Skeletal muscle satellite cell (primary cell): ENCODE data around the gene NTHL1.
"Not testable (repeated sequence)": the region's sequence is repeated elsewhere in the genome, so short reads cannot be mapped to it uniquely, and the experiment has no call there.

Experiments
- H3K27me3 ChIP-seq: 2 replicates; pipeline ENCODE4 v1.7.0; 2013; ENCODE audit warnings: low read length; ENCODE audit not compliant: control insufficient read depth, insufficient read depth
- H3K36me3 ChIP-seq: 2 replicates; pipeline ENCODE4 v1.7.0; 2013; ENCODE audit warnings: mild to moderate bottlenecking, control low read depth, low read length; ENCODE audit not compliant: insufficient read depth
- H3K4me1 ChIP-seq: 2 replicates; pipeline ENCODE4 v1.7.0; 2013; ENCODE audit warnings: low read length; ENCODE audit not compliant: control insufficient read depth, insufficient read depth
- H3K4me2 ChIP-seq: 2 replicates; pipeline ENCODE4 v1.7.0; 2013; ENCODE audit warnings: mild to moderate bottlenecking, low read length
- H3K4me3 ChIP-seq: 2 replicates; pipeline ENCODE4 v1.7.0; 2013; ENCODE audit warnings: low read length
- H3K9ac ChIP-seq: 2 replicates; pipeline ENCODE4 v1.7.0; 2013; ENCODE audit warnings: mild to moderate bottlenecking, low read depth, low read length, moderate library complexity
- H3K9me3 ChIP-seq: replicated peaks from 2 replicates; pipeline ENCODE4 v1.7.0; 2013; ENCODE audit warnings: mild to moderate bottlenecking, control low read depth, low read length

NTHL1 gene

GRCh38 chr16:2037115-2037514 lies 10.5 kb downstream of the NTHL1 start:
- Histone ChIP-seq H3K4me3 (no peak overlapping the region), H3K9me3 (no peaks in the 10 kb centered on the region), H3K4me1 (peaks cover 83% of the 10 kb centered on the region), H3K4me2 (no peak overlapping the region), H3K9ac (no peak overlapping the region), H3K36me3 (peaks cover 24% of the 10 kb centered on the region), H3K27me3 (no peaks in the 10 kb centered on the region)

- H3K27me3 ChIP-seq: no peaks in the 10 kb centered on the region
- H3K36me3 ChIP-seq: peaks cover 24% of the 10 kb centered on the region
- no peaks in the 10 kb centered on the region for H3K9me3 ChIP-seq
- H3K4me3 ChIP-seq: peak overlapping the region; percentile 65
- H3K4me2 ChIP-seq: peak overlapping the region; percentile 91
- peak overlapping the region; percentile 74 for H3K9ac ChIP-seq
- peaks cover 79% of the 10 kb centered on the region for H3K4me1 ChIP-seq
Measured at GRCh38 chr16:2036200-2036966, 11.3 kb downstream of the NTHL1 start.

- Histone ChIP-seq H3K4me1 (peaks cover 71% of the 10 kb centered on the region), H3K4me3 (peak overlapping the region; percentile 65), H3K9ac (peak overlapping the region; percentile 74), H3K4me2 (peak overlapping the region; percentile 91), H3K9me3 (no peaks in the 10 kb centered on the region), H3K27me3 (no peaks in the 10 kb centered on the region), H3K36me3 (peaks cover 24% of the 10 kb centered on the region)
Measured at GRCh38 chr16:2035431-2036199, 12.0 kb downstream of the NTHL1 start.

- Histone ChIP-seq H3K36me3 (peaks cover 28% of the 10 kb centered on the region), H3K9ac (peak overlapping the region; percentile 74), H3K4me3 (peak overlapping the region; percentile 65), H3K4me2 (peak overlapping the region; percentile 91), H3K4me1 (peaks cover 63% of the 10 kb centered on the region), H3K9me3 (no peaks in the 10 kb centered on the region), H3K27me3 (no peaks in the 10 kb centered on the region)
Measured at GRCh38 chr16:2034696-2035430, 12.8 kb downstream of the NTHL1 start.

GRCh38 chr16:2033909-2034695 lies 13.5 kb downstream of the NTHL1 start:
- Histone ChIP-seq H3K4me3 (peak overlapping the region; percentile 72), H3K4me2 (peak overlapping the region; percentile 93), H3K4me1 (peaks cover 56% of the 10 kb centered on the region), H3K9ac (peak overlapping the region; percentile 82), H3K36me3 (peaks cover 25% of the 10 kb centered on the region)
- H3K9me3 ChIP-seq, H3K27me3 ChIP-seq: not testable (repeated sequence)

- Histone ChIP-seq H3K9me3 (no peaks in the 10 kb centered on the region), H3K9ac (peak overlapping the region; percentile 82), H3K36me3 (peaks cover 19% of the 10 kb centered on the region), H3K4me3 (peak overlapping the region; percentile 72), H3K27me3 (no peaks in the 10 kb centered on the region), H3K4me1 (peaks cover 50% of the 10 kb centered on the region), H3K4me2 (peak overlapping the region; percentile 93)
Measured at GRCh38 chr16:2033057-2033908, 14.4 kb downstream of the NTHL1 start.

GRCh38 chr16:2032285-2033056 lies 15.2 kb downstream of the NTHL1 start:
- no peaks in the 10 kb centered on the region for H3K27me3 ChIP-seq
- peak overlapping the region; percentile 82 for H3K9ac ChIP-seq

GRCh38 chr16:2031081-2031577 lies 16.5 kb downstream of the NTHL1 start:
- H3K4me3 ChIP-seq: no peak overlapping the region
- no peak overlapping the region for H3K9ac ChIP-seq
- H3K9me3 ChIP-seq: no peaks in the 10 kb centered on the region
- no peak overlapping the region for H3K4me2 ChIP-seq
- H3K36me3 ChIP-seq: peaks cover 5% of the 10 kb centered on the region
- H3K27me3 ChIP-seq: no peaks in the 10 kb centered on the region
- H3K4me1 ChIP-seq: peaks cover 48% of the 10 kb centered on the region

More at GRCh38 chr16:2032285-2033056, 15.2 kb downstream of the NTHL1 start:
- H3K9me3 ChIP-seq: no peaks in the 10 kb centered on the region
- peaks cover 18% of the 10 kb centered on the region for H3K36me3 ChIP-seq
- H3K4me2 ChIP-seq: peak overlapping the region; percentile 93
- peaks cover 52% of the 10 kb centered on the region for H3K4me1 ChIP-seq
- peak overlapping the region; percentile 72 for H3K4me3 ChIP-seq

GRCh38 chr16:2030036-2030435 lies 17.6 kb downstream of the NTHL1 start:
- no peak overlapping the region for H3K9ac ChIP-seq

More at GRCh38 chr16:2030036-2030435, 17.6 kb downstream of the NTHL1 start:
- H3K4me2 ChIP-seq: no peak overlapping the region
- peaks cover 4% of the 10 kb centered on the region for H3K36me3 ChIP-seq
- H3K9me3 ChIP-seq: no peaks in the 10 kb centered on the region
- H3K27me3 ChIP-seq: no peaks in the 10 kb centered on the region
- no peak overlapping the region for H3K4me3 ChIP-seq
- H3K4me1 ChIP-seq: peaks cover 37% of the 10 kb centered on the region
